HEK293T (cell line): ENCODE results near the gene CARD11.

Source experiments
- CTCF ChIA-PET: fragments of 350-600 bp; formaldehyde crosslinking; extraction: SDS; loops from one replicate; lab custom pipeline; 2021; ENCODE audit warnings: antibody characterized with exemption, inconsistent platforms; lab: Yijun Ruan, JAX
- POLR2A ChIA-PET: fragments of 350-600 bp; formaldehyde crosslinking; extraction: SDS; loops from one replicate; lab custom pipeline; 2020; ENCODE audit warnings: antibody characterized with exemption, inconsistent platforms; lab: Yijun Ruan, JAX
- DNase-seq: peaks from one replicate; pipeline ENCODE4 v3.0.0; 2012; ENCODE audit warnings: mixed read lengths; ENCODE audit errors: extremely low spot score
- ARNT ChIP-seq: fragments of 450-650 bp; IDR thresholded peaks from 2 replicates; pipeline ENCODE4 v1.6.1; 2017; ENCODE audit warnings: mild to moderate bottlenecking
- BHLHE40 ChIP-seq: fragments of 450-650 bp; IDR thresholded peaks from 2 replicates; pipeline ENCODE4 v1.6.1; 2016; ENCODE audit warnings: mild to moderate bottlenecking, moderate library complexity, borderline replicate concordance
- CTBP1 ChIP-seq: fragments of 450-650 bp; IDR thresholded peaks from 2 replicates; pipeline ENCODE4 v1.6.1; 2016; ENCODE audit warnings: borderline replicate concordance
- ELF4 ChIP-seq: fragments of 450-650 bp; IDR thresholded peaks from 2 replicates; pipeline ENCODE4 v1.6.1; 2017; ENCODE audit warnings: antibody characterized with exemption
- FOXA1 ChIP-seq: fragments of 450-650 bp; IDR thresholded peaks from 2 replicates; pipeline ENCODE4 v1.6.1; 2016; ENCODE audit warnings: mild to moderate bottlenecking
- FOXK2 ChIP-seq: fragments of 450-650 bp; IDR thresholded peaks from 2 replicates; pipeline ENCODE4 v1.6.1; 2016; ENCODE audit warnings: mild to moderate bottlenecking
- FOXM1 ChIP-seq: fragments of 450-650 bp; IDR thresholded peaks from 2 replicates; pipeline ENCODE4 v1.6.1; 2017; ENCODE audit warnings: mild to moderate bottlenecking, borderline replicate concordance
- HDGF ChIP-seq: fragments of 450-650 bp; IDR thresholded peaks from 2 replicates; pipeline ENCODE4 v1.6.1; 2017; ENCODE audit warnings: antibody characterized with exemption, borderline replicate concordance
- L3MBTL2 ChIP-seq: fragments of 450-650 bp; conservative IDR thresholded peaks from 2 replicates; pipeline ENCODE4 v1.6.1; 2016; ENCODE audit warnings: mild to moderate bottlenecking
- LEF1 ChIP-seq: fragments of 450-650 bp; IDR thresholded peaks from 2 replicates; pipeline ENCODE4 v1.6.1; 2017; ENCODE audit warnings: mild to moderate bottlenecking, borderline replicate concordance
- NFRKB ChIP-seq: fragments of 450-650 bp; IDR thresholded peaks from 2 replicates; pipeline ENCODE4 v1.6.1; 2016; ENCODE audit warnings: mild to moderate bottlenecking, moderate library complexity
- SP1 ChIP-seq: fragments of 450-650 bp; IDR thresholded peaks from 2 replicates; pipeline ENCODE4 v1.6.1; 2017
- SUZ12 ChIP-seq: fragments of 450-650 bp; IDR thresholded peaks from 2 replicates; pipeline ENCODE4 v1.6.1; 2016; ENCODE audit warnings: mild to moderate bottlenecking
- TARDBP ChIP-seq: fragments of 450-650 bp; IDR thresholded peaks from 2 replicates; pipeline ENCODE4 v1.6.1; 2016
- ZNF384 ChIP-seq: fragments of 450-650 bp; IDR thresholded peaks from 2 replicates; pipeline ENCODE4 v1.6.1; 2016
- TF ChIP-seq, protein P1 (sequence below): fragments of 450-650 bp; IDR thresholded peaks from 2 replicates; pipeline ENCODE4 v1.6.1; 2016

CARD11 gene

DNA sequence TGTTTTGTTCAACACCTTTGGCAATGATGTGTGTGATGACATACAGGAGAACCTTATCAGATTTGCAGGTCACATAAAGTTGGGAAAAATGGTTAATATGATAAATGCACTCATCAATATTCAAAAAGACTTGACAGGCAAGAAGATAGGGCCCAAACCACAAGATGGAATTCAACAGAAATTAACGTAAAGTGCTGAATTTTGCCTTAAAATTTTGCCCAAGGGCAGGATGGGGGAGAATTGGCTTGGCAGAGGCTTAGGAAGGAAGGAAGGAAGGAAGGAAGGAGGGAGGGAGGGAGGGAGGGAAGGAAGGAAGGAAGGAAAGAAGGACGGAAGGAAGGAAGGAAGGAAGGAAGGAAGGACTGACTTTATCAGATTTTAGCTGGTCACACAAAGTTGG lies 35.3 kb downstream of the CARD11 start:
- ChIA-PET POLR2A (no interaction called here), CTCF (no interaction called here)
- no peak for DNase-seq
- TF ChIP-seq NFRKB: no peak
- TF ChIP-seq ELF4: no peak
- TF ChIP-seq FOXK2: no peak
- TF ChIP-seq HDGF: no peak
- no peak for TF ChIP-seq FOXM1
- TF ChIP-seq ZNF384: no peak
- no peak for TF ChIP-seq L3MBTL2
- no peak for TF ChIP-seq LEF1
- no peak for TF ChIP-seq SP1
- no peak for TF ChIP-seq CTBP1
- no peak for TF ChIP-seq BHLHE40

GRCh38 chr7:3007696-3008095 lies 36.0 kb downstream of the CARD11 start:
- ChIA-PET POLR2A (no interaction called here), CTCF (no interaction called here)
- TF ChIP-seq CTBP1 (no peak), L3MBTL2 (no peak), SUZ12 (no peak), SP1 (no peak), BHLHE40 (no peak), ARNT (no peak), ELF4 (no peak), FOXA1 (no peak), FOXM1 (no peak), NFRKB (no peak), ZNF384 (no peak), HDGF (no peak), LEF1 (no peak), TARDBP (no peak), FOXK2 (no peak)
- TF ChIP-seq, protein P1, sequence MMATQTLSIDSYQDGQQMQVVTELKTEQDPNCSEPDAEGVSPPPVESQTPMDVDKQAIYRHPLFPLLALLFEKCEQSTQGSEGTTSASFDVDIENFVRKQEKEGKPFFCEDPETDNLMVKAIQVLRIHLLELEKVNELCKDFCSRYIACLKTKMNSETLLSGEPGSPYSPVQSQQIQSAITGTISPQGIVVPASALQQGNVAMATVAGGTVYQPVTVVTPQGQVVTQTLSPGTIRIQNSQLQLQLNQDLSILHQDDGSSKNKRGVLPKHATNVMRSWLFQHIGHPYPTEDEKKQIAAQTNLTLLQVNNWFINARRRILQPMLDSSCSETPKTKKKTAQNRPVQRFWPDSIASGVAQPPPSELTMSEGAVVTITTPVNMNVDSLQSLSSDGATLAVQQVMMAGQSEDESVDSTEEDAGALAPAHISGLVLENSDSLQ: no peak
- DNase-seq: no peak

DNA sequence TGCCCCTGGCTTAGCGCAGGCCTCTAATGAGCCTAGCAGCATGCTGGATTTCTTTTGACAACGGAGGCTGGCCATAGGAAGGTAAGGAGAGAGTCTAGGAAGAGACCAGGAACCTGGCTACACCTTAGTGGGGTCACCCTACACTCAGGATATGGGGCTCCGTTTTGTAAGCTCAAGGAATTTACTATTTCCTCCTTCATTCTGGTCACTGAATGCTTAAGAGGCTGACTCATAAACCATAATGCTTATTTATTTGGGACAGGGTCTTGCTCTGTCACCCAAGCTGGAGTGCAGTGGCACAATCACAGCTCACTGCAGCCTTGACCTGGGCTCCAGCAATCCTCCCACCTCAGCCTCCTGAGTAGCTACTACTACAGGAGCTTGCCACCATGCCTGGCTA lies 38.4 kb downstream of the CARD11 start:
- no peak for TF ChIP-seq NFRKB
- no peak for TF ChIP-seq ELF4
- no peak for TF ChIP-seq FOXA1
- no peak for TF ChIP-seq HDGF
- ChIA-PET POLR2A (no interaction called here), CTCF (interaction anchor here (0.5 kb wide), 1 partner anchor 84 kb away, joined by 3 read pairs; no protein-coding TSS in a partner anchor)
- no peak for DNase-seq

DNA sequence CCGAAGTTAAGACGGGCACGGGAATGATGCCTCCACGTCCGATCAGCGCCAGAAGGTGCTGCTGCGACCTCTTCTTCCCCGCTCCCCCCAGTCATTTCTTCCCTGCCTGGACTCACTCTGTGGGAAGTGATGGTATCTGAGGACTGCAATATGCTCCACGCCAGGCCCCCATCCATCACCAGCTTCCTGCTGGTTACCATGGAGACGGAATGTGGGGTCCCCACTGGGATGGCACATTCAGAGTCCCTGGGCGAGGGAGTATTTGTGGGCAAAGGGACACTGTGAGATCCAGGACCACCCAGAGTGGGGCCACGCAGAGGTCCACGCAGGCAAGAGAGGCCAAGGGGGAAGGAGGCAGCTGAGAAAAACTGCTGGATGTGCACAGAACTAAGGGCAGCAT lies 39.7 kb downstream of the CARD11 start:
- no peak for DNase-seq
- POLR2A ChIA-PET: no interaction called here
- CTCF ChIA-PET: interaction anchor here (0.6 kb wide), 1 partner anchor 12 kb away, joined by 3 read pairs; no protein-coding TSS in a partner anchor
- TF ChIP-seq FOXK2: no peak
- TF ChIP-seq NFRKB: no peak
- TF ChIP-seq FOXM1: no peak
- TF ChIP-seq L3MBTL2: no peak
- TF ChIP-seq BHLHE40: no peak
- no peak for TF ChIP-seq HDGF
- TF ChIP-seq, protein P1: no peak
- no peak for TF ChIP-seq SUZ12
- TF ChIP-seq CTBP1: no peak
- no peak for TF ChIP-seq ZNF384

DNA sequence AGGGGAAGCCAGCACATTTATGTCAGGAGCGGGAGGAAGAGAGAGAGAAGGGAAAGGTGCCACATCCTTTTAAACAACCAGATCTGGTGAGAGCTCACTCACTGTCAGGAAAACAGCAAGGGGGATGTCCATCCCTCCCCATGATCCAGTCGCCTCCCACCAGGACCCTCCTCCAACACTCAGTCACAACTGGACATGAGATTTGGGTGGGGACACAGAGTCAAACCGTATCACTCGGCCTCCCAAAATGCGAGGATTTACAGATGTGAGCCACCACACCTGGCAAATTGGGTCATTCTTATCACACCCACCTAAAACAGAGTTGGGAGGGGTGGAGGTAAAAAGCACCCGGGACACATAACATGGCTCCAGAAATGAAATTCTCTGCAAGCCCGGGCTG lies 41.0 kb downstream of the CARD11 start:
- ChIA-PET CTCF (no interaction called here), POLR2A (no interaction called here)
- TF ChIP-seq TARDBP: no peak
- TF ChIP-seq LEF1: no peak
- no peak for DNase-seq

DNA sequence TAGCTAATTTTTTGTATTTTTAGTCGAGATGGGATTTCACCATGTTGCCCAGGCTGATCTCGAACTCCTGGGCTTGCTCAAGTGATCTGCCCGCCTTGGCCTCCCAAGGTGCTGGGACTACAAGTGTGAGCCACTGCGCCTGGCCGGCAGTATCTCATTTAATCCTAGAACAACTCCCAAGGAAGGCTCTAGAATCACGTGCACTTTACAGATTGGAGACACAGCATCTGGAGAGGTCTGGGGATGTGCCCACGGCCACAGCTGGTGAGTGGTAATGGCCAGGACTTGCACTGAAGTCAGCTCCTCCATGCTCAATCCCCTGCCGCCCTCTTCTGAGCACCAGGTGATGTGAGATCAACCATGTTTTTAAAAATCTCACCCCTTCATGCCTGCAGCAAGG lies 43.1 kb downstream of the CARD11 start:
- no peak for TF ChIP-seq FOXK2
- no peak for TF ChIP-seq L3MBTL2
- TF ChIP-seq SUZ12: no peak
- POLR2A ChIA-PET: no interaction called here
- CTCF ChIA-PET: no interaction called here
- no peak for DNase-seq

DNA sequence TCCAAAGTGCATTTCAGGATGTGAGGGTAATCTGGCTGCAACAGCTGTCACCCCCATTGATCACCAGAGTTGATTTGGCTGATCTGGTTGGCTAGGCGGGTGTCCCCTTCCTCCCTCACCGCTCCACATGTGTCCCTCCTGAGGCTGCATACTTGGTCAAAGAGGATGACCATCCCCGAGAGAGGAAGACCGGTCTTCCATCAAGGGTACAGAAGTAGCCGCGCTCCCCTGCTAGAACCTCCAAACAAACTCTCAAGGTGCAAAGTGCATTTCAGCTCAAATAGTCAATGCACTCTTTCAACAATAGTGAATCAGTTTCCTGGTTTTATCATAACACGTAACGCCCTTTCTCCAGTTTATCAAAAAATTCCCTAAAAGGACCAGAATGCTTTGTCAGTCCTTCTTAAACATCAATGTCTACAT lies 44.6 kb downstream of the CARD11 start:
- POLR2A ChIA-PET: no interaction called here
- TF ChIP-seq, protein P1: no peak
- no peak for TF ChIP-seq FOXM1
- TF ChIP-seq FOXA1: no peak
- TF ChIP-seq ELF4: no peak
- TF ChIP-seq NFRKB: no peak
- no peak for TF ChIP-seq L3MBTL2

GRCh38 chr7:2997014-2997413 lies 46.7 kb downstream of the CARD11 start:
- no peak for DNase-seq
- ChIA-PET POLR2A (no interaction called here), CTCF (no interaction called here)
- TF ChIP-seq L3MBTL2 (no peak), FOXM1 (no peak), TARDBP (no peak), SP1 (no peak), SUZ12 (no peak), BHLHE40 (no peak), FOXA1 (no peak), LEF1 (no peak), ZNF384 (no peak), HDGF (no peak), NFRKB (no peak), CTBP1 (no peak), FOXK2 (no peak), ELF4 (no peak), ARNT (no peak)
- TF ChIP-seq, protein P1: no peak

More for the DNA sequence above, 44.6 kb downstream of the CARD11 start:
- CTCF ChIA-PET: no interaction called here
- DNase-seq: no peak
